K562 (cell line): ENCODE measurements around the gene TAS2R31.

Source experiments
- ATF7 ChIP-seq: fragments of 450-650 bp; IDR thresholded peaks from 2 replicates; pipeline ENCODE4 v1.7.1; 2014; ENCODE audit warnings: mild to moderate bottlenecking, moderate library complexity
- ETV1 ChIP-seq: fragments of 450-650 bp; conservative IDR thresholded peaks from 2 replicates; pipeline ENCODE4 v1.6.1; 2016; ENCODE audit warnings: missing genetic modification characterization, control low read depth, low read depth, missing compliant biosample characterization
- GATA2 ChIP-seq: sonication (generic); formaldehyde crosslinking; IDR thresholded peaks from 2 replicates; pipeline ENCODE4 v1.4.0; 2020; ENCODE audit warnings: mild to moderate bottlenecking, missing genetic modification reagents
- HDGF ChIP-seq: fragments of 450-650 bp; IDR thresholded peaks from 2 replicates; pipeline ENCODE4 v1.6.1; 2016
- KLF16 ChIP-seq: IDR thresholded peaks from 2 replicates; pipeline ENCODE4 v1.6.1; 2016; ENCODE audit warnings: antibody characterized with exemption
- POLR2A ChIP-seq: fragments of 450-650 bp; conservative IDR thresholded peaks from 2 replicates; pipeline ENCODE4 v1.6.1; 2016
- SMARCC2 ChIP-seq: fragments of 450-650 bp; IDR thresholded peaks from 2 replicates; pipeline ENCODE4 v1.6.1; 2017; ENCODE audit warnings: antibody characterized with exemption, moderate library complexity, mild to moderate bottlenecking, low read depth
- YBX1 ChIP-seq: fragments of 450-650 bp; IDR thresholded peaks from 2 replicates; pipeline ENCODE4 v1.7.1; 2016; ENCODE audit warnings: mild to moderate bottlenecking
- TF ChIP-seq, protein P1 (sequence below), 3 experiments: IDR thresholded peaks in 2 of 3; conservative IDR thresholded peaks in 1 of 3; 2 replicates each; pipeline ENCODE4 v1.5.1; 2011 to 2012; ENCODE audit warnings: low read length in 3 of 3, mild to moderate bottlenecking in 3 of 3, control low read depth in 2 of 3, improper control_type of control experiment in 1 of 3, inconsistent platforms in 1 of 3, low read depth in 1 of 3, mixed read lengths in 1 of 3, moderate library complexity in 1 of 3; ENCODE audit not compliant: insufficient read depth in 2 of 3

DNA sequence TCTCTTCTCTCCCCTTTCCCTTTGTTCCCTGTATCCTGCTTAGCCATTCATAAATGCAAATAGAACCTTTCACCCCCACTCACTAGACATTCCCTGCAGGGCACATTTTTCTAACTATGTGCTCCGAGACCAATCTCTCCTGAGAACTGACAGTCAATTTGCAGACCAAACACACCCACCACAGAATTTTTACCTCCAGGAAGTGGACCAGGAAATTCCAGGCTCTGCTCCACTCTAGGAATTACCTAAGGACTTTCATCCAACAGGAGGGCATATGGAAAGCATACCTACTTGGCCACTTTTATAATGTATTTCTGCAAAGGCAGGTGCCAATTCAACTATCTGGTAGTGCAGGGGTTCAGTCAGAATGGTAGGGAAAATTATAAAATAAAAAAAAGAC lies 39.8 kb upstream of the TAS2R31 start:
- TF ChIP-seq POLR2A, result no peak
- no peak for TF ChIP-seq HDGF
- TF ChIP-seq, protein P1, sequence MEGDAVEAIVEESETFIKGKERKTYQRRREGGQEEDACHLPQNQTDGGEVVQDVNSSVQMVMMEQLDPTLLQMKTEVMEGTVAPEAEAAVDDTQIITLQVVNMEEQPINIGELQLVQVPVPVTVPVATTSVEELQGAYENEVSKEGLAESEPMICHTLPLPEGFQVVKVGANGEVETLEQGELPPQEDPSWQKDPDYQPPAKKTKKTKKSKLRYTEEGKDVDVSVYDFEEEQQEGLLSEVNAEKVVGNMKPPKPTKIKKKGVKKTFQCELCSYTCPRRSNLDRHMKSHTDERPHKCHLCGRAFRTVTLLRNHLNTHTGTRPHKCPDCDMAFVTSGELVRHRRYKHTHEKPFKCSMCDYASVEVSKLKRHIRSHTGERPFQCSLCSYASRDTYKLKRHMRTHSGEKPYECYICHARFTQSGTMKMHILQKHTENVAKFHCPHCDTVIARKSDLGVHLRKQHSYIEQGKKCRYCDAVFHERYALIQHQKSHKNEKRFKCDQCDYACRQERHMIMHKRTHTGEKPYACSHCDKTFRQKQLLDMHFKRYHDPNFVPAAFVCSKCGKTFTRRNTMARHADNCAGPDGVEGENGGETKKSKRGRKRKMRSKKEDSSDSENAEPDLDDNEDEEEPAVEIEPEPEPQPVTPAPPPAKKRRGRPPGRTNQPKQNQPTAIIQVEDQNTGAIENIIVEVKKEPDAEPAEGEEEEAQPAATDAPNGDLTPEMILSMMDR (IDR thresholded peaks at IDR 0.05 in 2 of 3, conservative IDR thresholded peaks at IDR 0.05 in 1 of 3; ENCODE audit: insufficient read depth in 2 of 3, low read depth in 1 of 3, low read length in 3 of 3), result no peak
- no peak for TF ChIP-seq SMARCC2
- no peak for TF ChIP-seq GATA2
- TF ChIP-seq ATF7, result no peak
- no peak for TF ChIP-seq YBX1
- no peak for TF ChIP-seq ETV1 (tag)
- no peak for TF ChIP-seq KLF16
